ENCODE data around the gene DHRSX. TPM values are rescaled to one million over a fixed set of nuclear protein-coding genes. Genes with fewer than 3 reads are reported as not detected.

The DHRSX gene
- total RNA-seq, 1 donor from 2014 or later: 31.8 TPM

DNA sequence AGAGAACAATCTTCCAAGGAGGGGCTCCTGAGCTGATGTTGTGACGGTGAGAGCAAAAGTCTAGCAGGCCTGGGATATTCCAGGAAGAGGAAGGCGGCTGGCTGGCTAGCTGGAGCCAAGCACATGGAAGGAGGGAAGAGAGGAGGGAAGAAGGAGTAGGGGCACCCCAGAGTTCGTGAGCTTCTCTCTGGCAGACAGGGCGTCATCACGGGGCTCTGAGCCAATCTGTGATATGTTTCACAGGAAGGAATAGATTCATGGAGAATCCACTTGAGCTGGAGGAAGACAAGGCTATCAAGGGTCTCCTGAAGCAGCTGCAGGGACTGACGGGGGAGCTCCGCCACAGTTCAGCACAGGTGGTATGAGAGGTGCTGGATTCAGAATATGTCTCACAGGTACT is 73.6 kb downstream of the DHRSX start:
- peaks cover 7% of the 10 kb centered on the region for H3K27me3 Mint-ChIP-seq (ENCODE audit: insufficient read depth, low read depth)
- H3K27ac Mint-ChIP-seq: no peak overlapping the region
- peaks cover 17% of the 10 kb centered on the region for H3K9me3 Mint-ChIP-seq
- H3K27me3 ChIP-seq: no peaks in the 10 kb centered on the region
- H3K9ac ChIP-seq: no peak overlapping the region
- TF ChIP-seq, protein P1, sequence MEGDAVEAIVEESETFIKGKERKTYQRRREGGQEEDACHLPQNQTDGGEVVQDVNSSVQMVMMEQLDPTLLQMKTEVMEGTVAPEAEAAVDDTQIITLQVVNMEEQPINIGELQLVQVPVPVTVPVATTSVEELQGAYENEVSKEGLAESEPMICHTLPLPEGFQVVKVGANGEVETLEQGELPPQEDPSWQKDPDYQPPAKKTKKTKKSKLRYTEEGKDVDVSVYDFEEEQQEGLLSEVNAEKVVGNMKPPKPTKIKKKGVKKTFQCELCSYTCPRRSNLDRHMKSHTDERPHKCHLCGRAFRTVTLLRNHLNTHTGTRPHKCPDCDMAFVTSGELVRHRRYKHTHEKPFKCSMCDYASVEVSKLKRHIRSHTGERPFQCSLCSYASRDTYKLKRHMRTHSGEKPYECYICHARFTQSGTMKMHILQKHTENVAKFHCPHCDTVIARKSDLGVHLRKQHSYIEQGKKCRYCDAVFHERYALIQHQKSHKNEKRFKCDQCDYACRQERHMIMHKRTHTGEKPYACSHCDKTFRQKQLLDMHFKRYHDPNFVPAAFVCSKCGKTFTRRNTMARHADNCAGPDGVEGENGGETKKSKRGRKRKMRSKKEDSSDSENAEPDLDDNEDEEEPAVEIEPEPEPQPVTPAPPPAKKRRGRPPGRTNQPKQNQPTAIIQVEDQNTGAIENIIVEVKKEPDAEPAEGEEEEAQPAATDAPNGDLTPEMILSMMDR (IDR thresholded peaks at IDR 0.05): no peak
- TF ChIP-seq EZH2phosphoT487 (IDR thresholded peaks at IDR 0.05) (no peak), EZH2 (IDR thresholded peaks at IDR 0.05) (no peak)
- H3K4me1 Mint-ChIP-seq: peaks cover 4% of the 10 kb centered on the region
- no peaks in the 10 kb centered on the region for H4K20me1 ChIP-seq (ENCODE audit: low read depth)
- DNase-seq (ENCODE audit: low spot score): no peak
- no peaks in the 10 kb centered on the region for H3K36me3 ChIP-seq
- no peak overlapping the region for H3K4me3 Mint-ChIP-seq
- no peaks in the 10 kb centered on the region for H3K9me3 ChIP-seq (ENCODE audit: low read depth)
- H3K4me2 ChIP-seq: no peak overlapping the region
- no peak overlapping the region for H2AFZ ChIP-seq (replicated peaks)
- H3K79me2 ChIP-seq (ENCODE audit: low read depth): peaks cover 14% of the 10 kb centered on the region
- H3K4me1 ChIP-seq: no peaks in the 10 kb centered on the region
- H3K36me3 Mint-ChIP-seq: peaks cover 46% of the 10 kb centered on the region
- no peak overlapping the region for H3K4me3 ChIP-seq
- no peak overlapping the region for H3K27ac ChIP-seq
- H3F3A ChIP-seq (ENCODE audit: low read depth): no peaks in the 10 kb centered on the region

DNA sequence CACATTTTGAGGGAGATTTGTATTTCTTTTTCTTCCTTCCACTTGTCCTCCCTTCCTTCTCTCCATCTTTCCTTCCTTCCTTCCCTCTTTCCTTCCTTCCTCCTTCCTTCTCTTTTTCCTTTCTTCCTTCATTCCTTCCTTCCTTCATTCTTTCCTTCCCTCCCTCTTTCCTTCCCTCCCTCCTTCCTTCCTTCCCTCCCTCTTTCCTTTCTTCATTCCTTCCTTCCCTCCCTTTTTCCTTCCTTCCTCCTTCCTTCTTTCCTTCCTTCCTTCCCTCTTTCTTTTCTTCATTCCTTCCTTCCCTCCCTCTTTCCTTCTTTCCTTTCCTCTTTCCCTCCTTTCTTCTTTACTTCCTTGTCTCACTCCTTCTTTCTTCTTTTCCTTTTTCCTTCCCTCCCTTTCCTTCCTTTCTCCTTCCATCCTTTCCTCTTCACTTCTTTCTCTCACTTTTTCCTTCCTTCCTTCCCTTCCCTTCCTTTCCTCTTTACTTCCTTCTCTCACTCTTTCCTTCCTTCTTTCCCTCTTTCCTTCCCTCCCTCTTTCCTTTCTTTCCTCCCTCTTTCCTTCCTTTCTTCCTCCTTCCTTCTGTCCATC is 74.4 kb downstream of the DHRSX start:
- H3K4me3 Mint-ChIP-seq: no peak overlapping the region
- no peak overlapping the region for H3K27ac ChIP-seq
- peaks cover 49% of the 10 kb centered on the region for H3K36me3 Mint-ChIP-seq

DNA sequence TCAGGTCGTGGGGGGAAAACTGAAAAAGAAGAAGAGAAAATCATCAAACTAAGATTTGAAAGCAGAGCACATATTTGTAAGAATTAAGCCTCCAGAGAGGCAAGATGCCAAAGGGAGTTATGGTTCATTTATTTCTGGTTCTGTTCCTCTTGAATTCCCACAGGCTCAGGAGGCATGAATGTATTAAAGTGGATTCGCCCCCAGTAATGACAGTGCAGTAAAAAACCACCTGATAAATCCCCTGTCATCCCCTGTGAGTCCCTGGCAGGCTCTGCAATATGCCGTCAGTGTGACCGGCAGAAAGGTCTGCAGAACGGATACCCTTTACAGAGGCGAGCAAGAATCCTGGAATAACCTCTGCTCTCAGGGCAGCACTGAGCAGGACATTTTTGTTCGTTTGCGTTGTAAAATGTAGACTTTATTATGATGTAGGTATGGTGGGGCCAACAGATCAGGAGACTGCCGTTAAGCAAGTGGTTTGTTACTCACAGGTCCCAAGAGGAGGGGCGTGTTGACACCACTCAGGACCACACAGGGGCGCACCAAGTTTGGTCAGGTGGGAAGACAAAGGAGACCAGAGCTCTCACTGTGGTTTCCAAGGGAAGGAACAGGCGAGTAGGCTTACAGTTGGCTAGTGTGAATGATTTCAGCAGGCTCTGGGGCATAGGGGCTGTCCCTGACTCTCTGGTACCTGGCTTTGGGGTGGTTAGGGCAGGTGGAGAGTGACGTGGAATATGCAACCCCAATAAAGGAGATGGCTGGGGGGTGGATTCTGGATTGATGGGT is 75.3 kb downstream of the DHRSX start:
- peaks cover 7% of the 10 kb centered on the region for H3K27me3 Mint-ChIP-seq (ENCODE audit: insufficient read depth, low read depth)

More for the DNA sequence above, 74.4 kb downstream of the DHRSX start:
- Mint-ChIP-seq H3K9me3 (peaks cover 17% of the 10 kb centered on the region), H3K27ac (no peak overlapping the region), H3K4me1 (peaks cover under 1% of the 10 kb centered on the region), H3K27me3 (ENCODE audit: insufficient read depth, low read depth) (peaks cover 7% of the 10 kb centered on the region)
- TF ChIP-seq EZH2phosphoT487 (IDR thresholded peaks at IDR 0.05) (no peak), EZH2 (IDR thresholded peaks at IDR 0.05) (no peak)
- TF ChIP-seq, protein P1 (IDR thresholded peaks at IDR 0.05): no peak
- Histone ChIP-seq H3K9ac (no peak overlapping the region), H3K4me3 (no peak overlapping the region), H3K4me2 (no peak overlapping the region), H3K4me1 (no peaks in the 10 kb centered on the region), H3K27me3 (no peaks in the 10 kb centered on the region), H3K36me3 (no peaks in the 10 kb centered on the region), H3K9me3 (ENCODE audit: low read depth) (no peaks in the 10 kb centered on the region), H4K20me1 (ENCODE audit: low read depth) (no peaks in the 10 kb centered on the region), H3F3A (ENCODE audit: low read depth) (no peaks in the 10 kb centered on the region), H2AFZ (replicated peaks) (no peak overlapping the region), H3K79me2 (ENCODE audit: low read depth) (peaks cover 14% of the 10 kb centered on the region)
- no peak for DNase-seq (ENCODE audit: low spot score)

More for the DNA sequence above, 75.3 kb downstream of the DHRSX start:
- H3K4me1 Mint-ChIP-seq: no peaks in the 10 kb centered on the region
- TF ChIP-seq EZH2phosphoT487 (IDR thresholded peaks at IDR 0.05) (no peak), EZH2 (IDR thresholded peaks at IDR 0.05) (no peak)
- TF ChIP-seq, protein P1 (IDR thresholded peaks at IDR 0.05): no peak
- DNase-seq (ENCODE audit: low spot score): no peak
- Histone ChIP-seq H4K20me1 (ENCODE audit: low read depth) (no peaks in the 10 kb centered on the region), H3K27me3 (no peaks in the 10 kb centered on the region), H3K36me3 (no peaks in the 10 kb centered on the region), H3K4me2 (no peak overlapping the region), H3K9ac (no peak overlapping the region), H3K4me3 (no peak overlapping the region), H3K27ac (no peak overlapping the region), H3K79me2 (ENCODE audit: low read depth) (peaks cover 14% of the 10 kb centered on the region), H2AFZ (replicated peaks) (no peak overlapping the region), H3F3A (ENCODE audit: low read depth) (no peaks in the 10 kb centered on the region), H3K9me3 (ENCODE audit: low read depth) (no peaks in the 10 kb centered on the region), H3K4me1 (no peaks in the 10 kb centered on the region)
- H3K9me3 Mint-ChIP-seq: peaks cover 17% of the 10 kb centered on the region
- peaks cover 53% of the 10 kb centered on the region for H3K36me3 Mint-ChIP-seq
- H3K4me3 Mint-ChIP-seq: no peak overlapping the region
- peak overlapping the region; percentile 23 for H3K27ac Mint-ChIP-seq

All from neural progenitor cell (in vitro differentiated cells).